Fibroblast of lung (primary cell): ENCODE results near the gene NEDD4L.

Source experiments
- EZH2 ChIP-seq: IDR thresholded peaks from 2 replicates; pipeline ENCODE4 v1.5.1; 2012; ENCODE audit warnings: low read length, control low read depth, mild to moderate bottlenecking; ENCODE audit errors: missing control alignments
- TF ChIP-seq, protein P1 (sequence below), 2 donors: IDR thresholded peaks in 1 of 2; conservative IDR thresholded peaks in 1 of 2; 1 replicate in 1 of 2; 2 replicates in 1 of 2; pipeline ENCODE4 v1.5.1; 2011 to 2012; ENCODE audit warnings: low read length in 2 of 2, control low read depth in 1 of 2, inconsistent platforms in 1 of 2, low read depth in 1 of 2, mild to moderate bottlenecking in 1 of 2

DNA sequence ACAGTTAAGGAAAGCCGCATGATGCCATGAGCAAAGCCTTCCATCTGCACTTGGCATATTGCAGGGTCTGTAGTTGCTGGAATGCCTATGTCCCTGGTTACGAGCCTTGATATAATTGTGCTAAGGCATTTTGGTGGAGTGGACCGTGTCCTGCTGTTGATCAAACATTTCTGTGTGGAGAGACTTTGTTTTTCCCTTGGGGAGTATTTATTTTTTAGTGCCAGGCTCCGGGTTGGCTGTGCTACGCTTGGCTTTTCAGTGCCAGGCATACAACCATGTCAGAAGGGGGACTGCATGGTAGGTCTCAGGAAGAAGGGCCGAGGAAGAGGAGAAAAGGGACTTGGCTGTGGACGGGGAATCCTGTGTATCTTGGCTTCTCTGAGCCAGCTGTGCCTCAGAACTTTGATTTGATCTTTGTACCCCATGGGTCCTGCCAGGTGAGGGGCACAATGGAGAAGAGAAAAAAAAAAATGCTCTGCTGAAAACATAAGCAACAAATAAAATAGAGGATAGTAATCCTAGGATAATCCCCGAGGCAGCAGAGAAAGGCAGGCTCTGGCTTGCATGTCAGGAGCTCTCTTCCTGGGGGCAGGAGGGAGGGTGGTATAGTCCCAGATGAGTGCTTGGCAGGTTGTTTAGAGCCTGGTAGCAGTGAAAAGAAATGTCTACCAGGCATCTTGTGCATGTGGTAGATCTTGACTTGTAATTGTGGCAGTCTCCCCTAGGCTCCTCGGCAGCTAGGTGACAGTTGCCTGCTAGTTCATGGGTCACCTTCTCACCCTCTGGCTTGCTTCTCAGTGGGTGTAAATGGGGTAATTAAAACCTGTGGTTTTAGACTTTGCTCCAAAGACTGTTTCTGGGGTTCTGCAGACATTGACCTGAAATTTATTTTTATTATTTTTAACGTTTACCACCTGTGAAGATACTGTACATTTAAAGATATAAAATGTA, 233.0 kb downstream of the NEDD4L start:
- TF ChIP-seq, protein P1, sequence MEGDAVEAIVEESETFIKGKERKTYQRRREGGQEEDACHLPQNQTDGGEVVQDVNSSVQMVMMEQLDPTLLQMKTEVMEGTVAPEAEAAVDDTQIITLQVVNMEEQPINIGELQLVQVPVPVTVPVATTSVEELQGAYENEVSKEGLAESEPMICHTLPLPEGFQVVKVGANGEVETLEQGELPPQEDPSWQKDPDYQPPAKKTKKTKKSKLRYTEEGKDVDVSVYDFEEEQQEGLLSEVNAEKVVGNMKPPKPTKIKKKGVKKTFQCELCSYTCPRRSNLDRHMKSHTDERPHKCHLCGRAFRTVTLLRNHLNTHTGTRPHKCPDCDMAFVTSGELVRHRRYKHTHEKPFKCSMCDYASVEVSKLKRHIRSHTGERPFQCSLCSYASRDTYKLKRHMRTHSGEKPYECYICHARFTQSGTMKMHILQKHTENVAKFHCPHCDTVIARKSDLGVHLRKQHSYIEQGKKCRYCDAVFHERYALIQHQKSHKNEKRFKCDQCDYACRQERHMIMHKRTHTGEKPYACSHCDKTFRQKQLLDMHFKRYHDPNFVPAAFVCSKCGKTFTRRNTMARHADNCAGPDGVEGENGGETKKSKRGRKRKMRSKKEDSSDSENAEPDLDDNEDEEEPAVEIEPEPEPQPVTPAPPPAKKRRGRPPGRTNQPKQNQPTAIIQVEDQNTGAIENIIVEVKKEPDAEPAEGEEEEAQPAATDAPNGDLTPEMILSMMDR (conservative IDR thresholded peaks at IDR 0.05 in 1 of 2, IDR thresholded peaks at IDR 0.05 in 1 of 2; ENCODE audit: low read depth in 1 of 2, low read length in 2 of 2), result no peak
- TF ChIP-seq EZH2, result no peak
